ENCODE measurements around the gene TIE1.

GRCh38 chr1:43366601-43367025 is 65.8 kb downstream of the TIE1 start:
- TF ChIP-seq POLR2AphosphoS5 (IDR thresholded peaks at IDR 0.05; ENCODE audit: borderline replicate concordance, low read depth, low read length), result no peak
- TF ChIP-seq EZH2 (IDR thresholded peaks at IDR 0.05), result no peak
